HG03095 (cell line): ENCODE measurements around the gene DAPK2.

Experiments
- ATAC-seq: cut with Tn5 transposase; IDR thresholded peaks from one replicate; pipeline ENCODE4 v1.9.1; 2021; ENCODE audit warnings: moderate library complexity; ENCODE audit not compliant: unreplicated experiment

Gene DAPK2

DNA sequence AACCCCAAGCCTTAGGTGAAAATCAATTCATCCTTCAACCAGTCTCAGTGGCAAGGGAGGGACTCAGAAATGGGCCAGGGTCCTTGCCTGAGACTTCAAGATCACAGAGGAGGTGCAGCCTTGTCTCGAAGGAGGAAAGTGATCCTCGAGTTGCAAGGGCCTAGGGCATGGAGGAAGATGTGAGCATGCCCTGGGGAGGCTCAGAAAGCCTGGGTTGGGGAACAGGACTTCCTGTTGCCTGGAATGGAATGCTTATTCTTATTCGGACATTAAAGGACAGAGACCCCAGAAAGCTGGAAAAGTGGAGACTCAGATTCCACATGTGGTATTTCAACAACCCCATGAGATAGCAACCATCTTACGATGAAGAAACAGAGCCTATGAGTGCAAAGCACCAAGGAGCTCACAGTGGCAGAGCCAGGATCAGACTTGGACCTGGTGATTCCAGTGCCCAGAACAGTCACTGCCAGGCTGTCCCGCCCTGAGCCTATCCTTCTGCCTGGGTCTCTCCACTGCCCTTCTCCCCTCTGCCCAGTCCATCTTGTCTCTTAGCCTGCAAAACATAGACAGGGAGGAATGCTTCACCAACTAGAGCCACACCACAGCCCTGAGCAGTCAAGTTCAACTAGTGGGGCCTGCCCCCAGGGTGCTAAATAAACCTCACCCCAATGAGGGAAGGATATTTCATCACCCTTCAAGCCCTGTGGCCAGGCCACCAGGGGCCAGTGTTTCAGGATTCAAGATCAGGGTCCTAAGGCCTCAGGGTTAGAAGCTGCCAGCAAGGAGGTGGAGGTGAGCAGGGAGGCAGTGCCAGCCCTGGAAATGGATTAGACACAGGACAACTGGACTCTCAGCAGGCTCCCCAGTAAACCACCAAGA lies 21.9 kb downstream of the DAPK2 start:
- ATAC-seq, result no peak

GRCh38 chr15:64023220-64023619 lies 23.1 kb downstream of the DAPK2 start:
- no peak for ATAC-seq

DNA sequence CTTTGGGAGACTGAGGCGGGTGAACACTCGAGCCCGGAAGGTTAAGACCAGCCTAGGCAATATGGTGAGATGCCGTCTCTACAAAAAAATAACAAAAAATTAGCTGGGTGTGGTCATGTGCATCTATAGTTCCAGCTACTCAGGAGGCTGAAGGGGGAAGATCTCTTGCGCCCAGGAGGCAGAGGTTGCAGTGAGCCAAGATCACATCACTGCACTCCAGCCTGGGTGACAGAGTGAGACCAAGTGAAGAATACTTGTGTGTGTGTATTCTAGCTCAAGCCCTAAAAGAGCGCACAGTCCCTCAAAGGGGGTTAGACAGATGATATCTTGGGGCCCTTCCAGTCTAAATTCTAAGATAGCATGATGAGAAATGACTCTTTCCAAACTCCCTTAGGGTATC lies 23.7 kb downstream of the DAPK2 start:
- no peak for ATAC-seq

GRCh38 chr15:64019764-64020163 lies 26.5 kb downstream of the DAPK2 start:
- ATAC-seq, result no peak

- ATAC-seq, result no peak
Measured at GRCh38 chr15:64017591-64018163, 28.6 kb downstream of the DAPK2 start.

DNA sequence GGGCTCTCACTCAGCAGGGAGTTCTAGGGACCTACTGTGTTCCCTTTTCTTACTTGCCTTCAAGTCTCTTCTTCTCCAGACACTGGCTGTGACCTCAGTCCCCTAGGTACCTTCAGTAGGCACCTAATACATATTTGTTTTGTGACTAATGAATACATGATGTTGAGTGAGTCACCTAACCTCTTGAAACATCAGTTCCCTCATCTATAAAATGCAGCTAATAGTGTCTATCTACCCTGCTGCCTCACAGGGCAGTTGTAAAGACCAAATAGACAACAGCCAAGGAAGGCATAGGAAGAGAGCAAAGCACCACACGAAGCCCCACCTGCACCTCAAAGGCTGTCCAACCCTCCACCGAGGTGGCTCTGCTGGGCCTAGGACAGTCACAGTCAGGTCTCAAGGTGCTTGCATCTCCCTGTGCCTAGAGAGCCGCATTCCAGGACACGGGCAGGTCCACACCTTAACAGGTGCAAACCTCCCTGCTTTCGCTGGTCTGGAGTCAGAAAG lies 29.1 kb downstream of the DAPK2 start:
- ATAC-seq, result no peak

DNA sequence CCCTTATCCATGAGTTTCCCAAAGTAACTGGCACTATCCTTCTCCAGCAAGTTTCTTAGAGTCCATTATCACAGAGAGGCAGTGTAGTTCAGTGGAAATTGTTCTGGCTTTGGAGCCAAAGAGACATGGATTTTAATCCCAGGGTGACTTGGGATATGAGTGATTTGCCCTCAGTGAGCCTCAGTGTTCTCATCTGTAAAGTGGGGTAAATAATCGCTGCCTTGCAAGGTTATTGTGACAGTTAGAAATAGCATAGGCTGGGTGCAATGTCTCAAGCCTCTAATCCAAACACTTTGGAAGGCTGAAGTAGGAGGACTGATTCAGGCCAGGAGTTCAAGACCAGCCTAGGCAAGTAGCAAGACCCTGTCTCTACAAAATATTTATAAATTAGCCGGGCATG lies 30.0 kb downstream of the DAPK2 start:
- no peak for ATAC-seq

- ATAC-seq, result no peak
Measured at GRCh38 chr15:64014995-64015394, 31.3 kb downstream of the DAPK2 start.

GRCh38 chr15:64013179-64014062 lies 32.9 kb downstream of the DAPK2 start:
- ATAC-seq, result no peak

GRCh38 chr15:64011736-64012135 lies 34.5 kb downstream of the DAPK2 start:
- no peak for ATAC-seq

- ATAC-seq, result peak; percentile 67
Measured at GRCh38 chr15:64010719-64011118, 35.6 kb downstream of the DAPK2 start.

GRCh38 chr15:64009798-64010261 lies 36.5 kb downstream of the DAPK2 start:
- ATAC-seq, result peak; percentile 44

GRCh38 chr15:64009241-64009640 lies 37.0 kb downstream of the DAPK2 start:
- ATAC-seq, result no peak

DNA sequence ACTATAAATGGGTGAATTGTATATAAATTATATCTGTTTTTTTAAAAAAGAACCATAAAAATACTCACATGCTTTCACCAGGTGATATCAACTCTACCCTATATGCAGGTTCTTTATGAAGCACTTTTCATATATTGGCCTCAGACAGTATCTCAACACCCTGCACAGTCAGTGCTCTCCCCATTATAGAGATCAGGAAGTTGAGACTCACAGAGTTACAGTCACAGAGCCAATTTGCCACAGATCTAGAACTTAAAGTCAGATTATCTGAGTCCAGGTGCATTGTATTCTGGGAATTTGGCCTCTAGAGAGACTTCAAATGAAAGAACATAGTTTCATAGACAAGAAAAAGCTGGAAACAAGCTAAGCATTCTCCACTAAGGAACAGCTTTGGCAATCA lies 38.1 kb downstream of the DAPK2 start:
- ATAC-seq, result no peak

GRCh38 chr15:64006642-64007041 lies 39.6 kb downstream of the DAPK2 start:
- no peak for ATAC-seq

DNA sequence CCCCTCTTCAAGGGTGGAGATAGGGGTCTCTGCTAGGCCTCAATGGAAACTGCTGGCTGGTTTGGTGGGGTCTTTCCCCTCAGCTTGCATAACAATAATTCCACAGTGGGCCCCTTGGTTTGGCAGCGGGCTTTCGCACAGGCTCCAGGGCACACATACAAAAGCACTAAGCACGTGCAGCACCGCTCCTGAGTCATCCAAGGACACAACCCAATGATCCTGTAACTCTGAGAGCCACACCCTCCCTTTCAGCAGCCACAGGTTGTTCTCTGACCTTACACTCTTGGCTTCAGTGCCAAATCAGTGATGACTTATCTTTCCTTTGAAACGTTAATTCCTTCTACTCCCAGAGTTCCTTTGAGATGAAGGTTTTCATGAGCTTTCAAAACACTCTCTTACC lies 41.7 kb downstream of the DAPK2 start:
- ATAC-seq, result no peak

GRCh38 chr15:64004056-64004455 lies 42.2 kb downstream of the DAPK2 start:
- no peak for ATAC-seq

DNA sequence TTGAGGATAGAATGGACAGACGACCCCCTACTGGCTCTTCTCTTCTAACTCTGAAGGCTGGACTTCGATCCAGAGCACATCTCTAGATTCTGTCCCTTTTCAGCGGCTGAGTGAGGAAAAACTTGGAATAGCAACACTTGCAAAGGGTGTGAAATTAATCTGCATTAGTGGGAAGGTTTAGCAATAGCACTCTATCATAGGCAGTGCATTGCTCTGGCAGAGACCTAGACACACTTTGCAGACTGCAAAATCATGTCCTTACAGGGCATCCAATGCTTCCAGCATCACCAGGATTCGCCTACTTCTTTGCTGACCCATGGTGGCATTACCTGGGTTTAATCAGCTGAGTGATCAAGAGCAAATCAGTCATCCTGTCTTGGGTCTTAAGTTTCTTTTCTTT lies 43.1 kb downstream of the DAPK2 start:
- no peak for ATAC-seq

- ATAC-seq, result no peak
Measured at GRCh38 chr15:64001148-64001547, 45.1 kb downstream of the DAPK2 start.

DNA sequence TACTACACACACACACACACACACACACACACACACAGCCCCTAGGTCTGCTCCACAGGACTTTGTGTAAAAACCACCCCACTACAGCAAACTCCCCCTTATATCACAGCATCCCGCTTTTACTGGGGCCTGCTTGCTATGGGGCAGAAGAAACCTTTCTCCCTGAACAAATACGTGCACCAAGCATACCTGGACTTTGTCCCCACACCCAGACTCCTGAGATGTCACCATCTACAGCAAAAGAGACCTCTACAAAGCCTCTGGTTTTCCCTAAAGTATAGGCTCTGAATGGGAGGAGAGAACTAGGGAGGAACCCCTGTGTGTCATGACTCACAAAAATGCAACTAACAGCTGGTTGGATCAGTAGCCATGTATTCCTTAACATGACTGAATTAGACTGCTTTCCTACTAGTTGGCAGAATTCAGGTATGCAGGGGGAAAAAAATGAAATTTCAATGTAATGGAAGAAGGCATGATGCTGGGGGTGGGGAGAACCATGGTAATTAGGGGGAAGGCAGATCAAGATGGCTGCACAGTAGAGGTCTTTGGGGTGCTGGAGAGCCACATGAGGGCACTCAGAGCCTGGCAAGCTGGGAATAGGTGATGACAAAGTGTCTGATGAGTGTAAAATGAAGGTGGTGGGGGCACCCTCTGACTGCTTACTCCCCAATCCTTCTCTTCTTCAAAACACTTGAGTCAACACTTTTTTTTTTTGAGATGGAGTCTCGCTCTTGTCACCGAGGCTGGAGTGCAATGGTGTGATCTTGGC lies 45.9 kb downstream of the DAPK2 start:
- no peak for ATAC-seq

- ATAC-seq, result no peak
Measured at GRCh38 chr15:63999177-63999576, 47.1 kb downstream of the DAPK2 start.
